HG03378 (cell line): ENCODE results near the gene NNT.
"Not testable (repeated sequence)": the region's sequence is repeated elsewhere in the genome, so short reads cannot be mapped to it uniquely, and the experiment has no call there.

Experiments
- ATAC-seq: cut with Tn5 transposase; IDR thresholded peaks from one replicate; pipeline ENCODE4 v1.9.1; 2021; ENCODE audit warnings: mild to moderate bottlenecking, moderate library complexity; ENCODE audit not compliant: unreplicated experiment

NNT gene

GRCh38 chr5:43602461-43603343 is at the start of gene NNT:
Gene NNT, plus strand, starts transcription at chr5:43603180. Its CDS starts 6,016 bp downstream, at chr5:43609196.
- peak; percentile 51 for ATAC-seq

DNA sequence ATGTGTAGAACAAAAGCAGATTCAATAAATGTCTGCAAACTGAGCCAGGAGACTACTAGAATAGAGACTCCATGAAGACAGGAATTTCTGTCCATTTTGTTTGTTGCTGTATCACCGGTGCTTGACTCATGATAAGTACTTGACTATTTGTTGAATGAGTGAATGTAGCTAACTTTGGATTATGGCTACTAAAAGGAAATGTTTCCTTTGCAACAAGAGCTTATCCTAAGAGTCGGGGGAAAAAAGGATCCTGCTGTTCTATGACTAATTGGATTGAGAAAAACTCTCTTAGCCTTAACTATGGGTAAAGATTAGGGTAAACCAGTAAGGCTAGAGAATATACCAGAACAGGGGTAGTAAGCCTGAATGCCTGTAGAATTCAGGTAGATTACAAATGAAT is 49.6 kb upstream of the NNT start:
- no peak for ATAC-seq

GRCh38 chr5:43554497-43554896 is 48.5 kb upstream of the NNT start:
- no peak for ATAC-seq

DNA sequence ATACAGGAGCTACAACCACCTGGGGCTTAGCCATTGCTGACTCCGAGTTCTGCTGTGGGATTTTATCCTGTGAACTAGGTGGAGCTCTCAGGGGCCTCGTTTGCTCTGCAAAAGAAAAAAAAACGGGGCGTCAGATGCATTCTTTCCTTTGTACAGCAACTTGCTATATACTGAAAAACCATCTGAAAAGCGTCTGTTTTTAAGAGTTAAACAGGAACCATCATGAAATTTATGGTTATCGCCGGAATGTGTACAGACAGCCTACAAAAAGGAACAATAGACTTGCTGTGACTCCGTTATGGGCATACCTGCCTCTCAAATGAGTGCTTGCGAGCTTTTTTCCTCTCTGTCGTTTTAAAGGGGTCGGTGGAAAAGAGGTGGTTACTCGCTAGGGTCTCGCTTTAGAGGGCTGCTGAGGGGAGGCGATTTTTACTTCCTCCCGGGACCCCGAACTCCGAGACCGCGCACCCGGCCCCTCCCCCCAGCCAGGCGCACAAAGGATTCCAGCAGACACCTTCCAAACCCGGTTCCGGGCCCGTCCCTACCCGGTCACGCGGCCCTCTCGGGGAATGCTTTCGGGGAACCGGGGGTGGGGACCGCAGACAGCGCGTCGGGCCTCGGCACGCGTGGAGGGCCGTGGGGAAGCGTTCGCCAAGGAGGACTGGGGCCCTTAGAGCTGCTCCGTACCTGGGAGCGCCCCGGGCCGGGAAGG is 46.9 kb upstream of the NNT start:
- ATAC-seq = peak; percentile 30

GRCh38 chr5:43556607-43556856 is 46.4 kb upstream of the NNT start:
- ATAC-seq = not testable (repeated sequence)

DNA sequence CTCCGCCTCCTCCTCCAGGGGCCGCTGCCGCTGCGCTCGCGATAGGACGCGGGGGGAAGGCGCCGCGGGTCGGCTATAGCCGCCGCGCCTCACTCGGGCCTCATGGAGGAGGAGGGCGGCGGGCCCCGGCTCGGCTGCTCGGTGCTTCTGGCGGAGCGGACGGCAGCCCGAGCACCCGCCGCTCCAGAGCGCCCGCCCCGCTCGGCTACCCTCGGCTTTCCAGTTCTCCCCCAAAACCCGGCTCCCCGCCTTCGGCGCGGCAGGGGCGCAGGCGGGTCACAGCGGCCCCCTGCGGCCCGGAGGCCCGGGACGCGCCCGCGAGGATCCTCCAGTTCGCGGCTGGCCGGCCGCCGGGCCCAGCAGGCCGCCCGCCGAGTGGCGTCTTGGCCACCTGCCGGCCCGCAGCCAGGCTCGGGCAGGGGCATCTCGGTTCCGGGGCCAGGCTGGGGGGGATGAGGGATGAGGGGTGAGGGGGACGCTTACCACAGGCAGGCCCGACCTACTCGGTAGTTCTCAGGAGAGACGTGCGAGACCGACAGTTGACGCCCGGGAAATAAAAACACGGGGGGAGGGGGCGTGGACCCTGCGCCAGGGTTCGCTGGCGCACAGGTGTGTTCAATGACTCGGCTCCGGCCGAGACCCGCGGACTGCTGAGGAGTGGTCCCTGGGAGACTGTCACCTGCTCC is 46.0 kb upstream of the NNT start, which contains the start of gene PAIP1:
Gene PAIP1 (minus strand): TSS at position 221 of the 686 bp plus-strand sequence. CDS start 231 bp downstream, outside the sequence.
- ATAC-seq = peak; percentile 83

GRCh38 chr5:43560128-43560527 is 42.9 kb upstream of the NNT start:
- ATAC-seq = no peak

DNA sequence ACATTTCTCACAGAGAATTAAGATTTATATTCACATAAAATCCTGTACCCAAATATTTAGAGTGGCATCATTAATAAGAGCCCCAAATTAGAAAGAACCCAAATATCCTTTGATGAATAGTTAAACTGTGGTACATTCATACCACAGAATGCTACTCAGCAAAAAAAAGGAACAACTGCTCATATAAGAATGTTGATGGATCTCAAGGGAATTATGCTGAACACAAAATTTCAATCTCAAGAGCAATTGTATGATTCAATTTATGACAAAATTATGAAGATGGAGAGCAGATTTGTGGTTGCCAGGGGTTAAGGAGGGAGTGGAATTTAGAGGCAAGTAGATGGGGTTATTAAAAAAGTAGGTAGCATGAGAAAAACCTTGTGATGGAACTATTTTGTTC is 41.6 kb upstream of the NNT start:
- ATAC-seq = no peak

DNA sequence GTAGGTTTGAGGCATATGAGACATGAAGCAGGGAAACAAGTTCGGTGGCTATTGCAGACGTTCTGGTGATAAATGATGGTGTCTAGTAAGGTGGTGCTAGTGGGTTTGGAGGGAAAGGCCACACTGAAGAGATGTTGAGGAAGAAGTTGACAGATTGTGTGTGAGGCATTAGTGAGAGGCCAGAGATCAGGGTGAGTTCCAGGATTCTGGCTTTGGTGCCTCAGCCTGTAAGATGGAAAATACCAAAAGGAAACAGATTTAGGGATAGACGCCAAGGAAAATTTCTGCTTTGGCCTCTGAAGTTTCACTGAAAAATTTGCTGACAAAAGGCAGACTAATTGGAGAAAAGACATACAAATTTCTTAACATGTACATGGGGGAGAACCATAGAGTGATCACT is 39.7 kb upstream of the NNT start:
- no peak for ATAC-seq

GRCh38 chr5:43564289-43564850 is 38.6 kb upstream of the NNT start:
- ATAC-seq = no peak

GRCh38 chr5:43565043-43565442 is 37.9 kb upstream of the NNT start:
- ATAC-seq = no peak

- ATAC-seq = no peak
Observed at GRCh38 chr5:43567967-43568366, 35.0 kb upstream of the NNT start.

GRCh38 chr5:43569236-43569746 is 33.7 kb upstream of the NNT start:
- ATAC-seq = no peak

GRCh38 chr5:43570450-43571158 is 32.4 kb upstream of the NNT start:
- no peak for ATAC-seq

DNA sequence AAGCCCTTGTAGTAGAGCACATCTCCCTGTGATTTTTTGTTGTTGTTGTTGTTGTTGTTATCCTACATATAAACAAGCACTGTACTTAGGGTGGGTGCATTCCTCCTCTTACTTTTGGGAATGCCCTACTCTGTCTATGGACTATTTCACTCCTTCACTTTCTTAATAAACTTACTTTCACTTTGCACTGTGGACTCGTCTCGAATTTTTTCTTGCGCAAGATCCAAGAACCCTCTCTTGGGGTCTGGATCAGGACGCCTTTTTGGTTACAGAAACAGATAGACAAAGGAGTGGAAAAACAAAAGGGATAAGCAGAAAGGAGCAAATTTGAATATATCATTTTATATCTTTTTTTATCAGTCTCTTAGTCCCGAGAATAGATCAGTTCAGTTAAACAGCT is 31.7 kb upstream of the NNT start:
- ATAC-seq = no peak

DNA sequence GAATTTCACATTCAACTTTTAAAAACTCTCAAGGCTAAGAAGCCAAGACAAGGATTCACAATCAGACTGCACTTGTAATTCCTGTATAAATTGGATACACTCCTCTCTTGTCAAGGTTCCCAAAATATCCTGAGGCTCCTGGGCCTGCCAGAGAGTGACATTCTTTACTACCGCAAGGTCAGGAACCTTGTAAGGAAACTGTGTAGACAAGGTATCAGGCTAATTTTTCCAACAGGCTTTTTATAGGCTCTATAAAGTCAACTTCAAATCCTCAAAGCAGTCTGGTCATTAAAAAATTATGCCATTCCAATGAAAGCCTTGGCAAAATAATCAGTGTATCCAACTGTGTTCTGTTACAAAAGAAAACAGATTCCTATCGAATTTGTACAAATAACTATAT is 30.6 kb upstream of the NNT start:
- ATAC-seq = no peak

DNA sequence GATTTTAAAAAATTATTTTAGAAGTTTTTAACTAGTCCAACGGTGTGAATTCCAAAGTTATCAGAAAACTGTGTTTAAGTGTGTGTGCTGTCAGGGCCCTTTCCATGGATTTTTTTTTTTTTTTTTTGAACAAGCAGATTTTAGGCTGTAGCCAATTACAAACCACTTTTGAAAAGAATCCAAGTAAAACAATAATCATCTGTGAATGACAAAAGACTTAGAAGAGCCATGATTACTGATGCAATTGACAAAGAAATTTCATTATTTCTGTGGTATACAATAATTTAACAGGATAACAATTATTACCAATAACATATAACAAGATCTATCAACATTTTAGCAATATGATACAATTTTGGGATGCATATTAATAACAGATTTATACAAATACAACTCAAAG is 29.9 kb upstream of the NNT start:
- no peak for ATAC-seq

GRCh38 chr5:43580402-43581210 is 22.4 kb upstream of the NNT start:
- ATAC-seq = not testable (repeated sequence)

DNA sequence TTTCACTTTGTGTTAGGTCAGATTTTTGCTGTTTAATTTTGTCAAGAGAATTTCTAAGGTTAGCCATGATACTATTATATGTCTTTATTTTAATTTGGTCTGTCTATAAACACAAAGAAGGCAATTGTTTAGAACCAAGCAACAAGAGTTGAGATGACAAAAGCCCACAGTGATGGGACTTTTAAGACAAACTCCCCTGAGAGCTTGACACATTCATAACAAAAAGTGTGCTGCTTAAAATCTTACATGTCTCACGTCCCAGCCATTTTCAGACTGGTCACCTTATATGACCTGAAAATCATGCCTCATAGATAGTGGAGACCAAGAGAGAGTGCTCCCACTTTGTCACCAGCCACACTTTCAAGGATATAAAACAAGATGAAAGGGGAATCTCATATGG is 21.6 kb upstream of the NNT start:
- ATAC-seq = no peak
